Panc1 (cell line): Measurements from ENCODE around the gene CCDC148.

Experiments used
- POLR2AphosphoS5 ChIP-seq: IDR thresholded peaks from 2 replicates; pipeline ENCODE4 v1.6.1; 2012; ENCODE audit warnings: mild to moderate bottlenecking, low read depth, low read length, moderate library complexity
- SIN3A ChIP-seq: IDR thresholded peaks from 2 replicates; pipeline ENCODE4 v1.6.1; 2012; ENCODE audit warnings: low read depth, mild to moderate bottlenecking, low read length, moderate library complexity, borderline replicate concordance; ENCODE audit not compliant: insufficient read depth
- TCF7L2 ChIP-seq: IDR thresholded peaks from 2 replicates; pipeline ENCODE4 v1.6.1; 2011; ENCODE audit warnings: mild to moderate bottlenecking, low read depth, low read length, inconsistent platforms
- TF ChIP-seq, protein P1 (sequence below): fragments of 450-650 bp; IDR thresholded peaks from 2 replicates; pipeline ENCODE4 v1.5.1; 2017; ENCODE audit warnings: mild to moderate bottlenecking
- TF ChIP-seq, protein P2 (sequence below), 2 experiments: IDR thresholded peaks; 2 replicates each; pipeline ENCODE4 v1.6.1; 2011 to 2012; ENCODE audit warnings: low read depth in 2 of 2, control low read depth in 1 of 2, low read length in 1 of 2, mild to moderate bottlenecking in 1 of 2, moderate library complexity in 1 of 2; ENCODE audit not compliant: insufficient read depth in 1 of 2

DNA sequence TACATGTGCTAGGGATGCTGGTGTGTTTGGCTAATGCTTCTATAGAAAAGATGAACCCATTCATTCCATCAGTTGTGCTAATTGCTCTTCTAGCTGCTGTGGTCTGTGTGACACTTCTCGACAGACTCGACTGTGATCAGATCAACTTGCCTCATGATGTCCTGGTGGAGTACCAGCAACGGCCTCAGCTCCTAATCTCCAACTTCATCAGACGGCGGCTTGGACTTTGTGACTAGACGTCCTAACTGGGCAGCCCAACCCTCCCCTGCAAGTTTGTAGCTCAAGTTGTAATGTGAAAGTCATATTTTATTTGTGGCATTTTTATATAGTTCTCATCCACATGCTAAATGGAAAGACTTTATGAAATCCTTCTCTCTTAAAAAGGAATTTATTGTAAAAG is 321.9 kb downstream of the CCDC148 start:
- TF ChIP-seq POLR2AphosphoS5 (no peak), SIN3A (no peak), TCF7L2 (no peak)
- TF ChIP-seq, protein P1, sequence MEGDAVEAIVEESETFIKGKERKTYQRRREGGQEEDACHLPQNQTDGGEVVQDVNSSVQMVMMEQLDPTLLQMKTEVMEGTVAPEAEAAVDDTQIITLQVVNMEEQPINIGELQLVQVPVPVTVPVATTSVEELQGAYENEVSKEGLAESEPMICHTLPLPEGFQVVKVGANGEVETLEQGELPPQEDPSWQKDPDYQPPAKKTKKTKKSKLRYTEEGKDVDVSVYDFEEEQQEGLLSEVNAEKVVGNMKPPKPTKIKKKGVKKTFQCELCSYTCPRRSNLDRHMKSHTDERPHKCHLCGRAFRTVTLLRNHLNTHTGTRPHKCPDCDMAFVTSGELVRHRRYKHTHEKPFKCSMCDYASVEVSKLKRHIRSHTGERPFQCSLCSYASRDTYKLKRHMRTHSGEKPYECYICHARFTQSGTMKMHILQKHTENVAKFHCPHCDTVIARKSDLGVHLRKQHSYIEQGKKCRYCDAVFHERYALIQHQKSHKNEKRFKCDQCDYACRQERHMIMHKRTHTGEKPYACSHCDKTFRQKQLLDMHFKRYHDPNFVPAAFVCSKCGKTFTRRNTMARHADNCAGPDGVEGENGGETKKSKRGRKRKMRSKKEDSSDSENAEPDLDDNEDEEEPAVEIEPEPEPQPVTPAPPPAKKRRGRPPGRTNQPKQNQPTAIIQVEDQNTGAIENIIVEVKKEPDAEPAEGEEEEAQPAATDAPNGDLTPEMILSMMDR = no peak
- TF ChIP-seq, protein P2, sequence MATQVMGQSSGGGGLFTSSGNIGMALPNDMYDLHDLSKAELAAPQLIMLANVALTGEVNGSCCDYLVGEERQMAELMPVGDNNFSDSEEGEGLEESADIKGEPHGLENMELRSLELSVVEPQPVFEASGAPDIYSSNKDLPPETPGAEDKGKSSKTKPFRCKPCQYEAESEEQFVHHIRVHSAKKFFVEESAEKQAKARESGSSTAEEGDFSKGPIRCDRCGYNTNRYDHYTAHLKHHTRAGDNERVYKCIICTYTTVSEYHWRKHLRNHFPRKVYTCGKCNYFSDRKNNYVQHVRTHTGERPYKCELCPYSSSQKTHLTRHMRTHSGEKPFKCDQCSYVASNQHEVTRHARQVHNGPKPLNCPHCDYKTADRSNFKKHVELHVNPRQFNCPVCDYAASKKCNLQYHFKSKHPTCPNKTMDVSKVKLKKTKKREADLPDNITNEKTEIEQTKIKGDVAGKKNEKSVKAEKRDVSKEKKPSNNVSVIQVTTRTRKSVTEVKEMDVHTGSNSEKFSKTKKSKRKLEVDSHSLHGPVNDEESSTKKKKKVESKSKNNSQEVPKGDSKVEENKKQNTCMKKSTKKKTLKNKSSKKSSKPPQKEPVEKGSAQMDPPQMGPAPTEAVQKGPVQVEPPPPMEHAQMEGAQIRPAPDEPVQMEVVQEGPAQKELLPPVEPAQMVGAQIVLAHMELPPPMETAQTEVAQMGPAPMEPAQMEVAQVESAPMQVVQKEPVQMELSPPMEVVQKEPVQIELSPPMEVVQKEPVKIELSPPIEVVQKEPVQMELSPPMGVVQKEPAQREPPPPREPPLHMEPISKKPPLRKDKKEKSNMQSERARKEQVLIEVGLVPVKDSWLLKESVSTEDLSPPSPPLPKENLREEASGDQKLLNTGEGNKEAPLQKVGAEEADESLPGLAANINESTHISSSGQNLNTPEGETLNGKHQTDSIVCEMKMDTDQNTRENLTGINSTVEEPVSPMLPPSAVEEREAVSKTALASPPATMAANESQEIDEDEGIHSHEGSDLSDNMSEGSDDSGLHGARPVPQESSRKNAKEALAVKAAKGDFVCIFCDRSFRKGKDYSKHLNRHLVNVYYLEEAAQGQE (IDR thresholded peaks at IDR 0.05; ENCODE audit: insufficient read depth in 1 of 2, low read depth in 2 of 2, low read length in 1 of 2) = no peak
